Measurements from ENCODE around the gene EYA2.

EYA2 gene

DNA sequence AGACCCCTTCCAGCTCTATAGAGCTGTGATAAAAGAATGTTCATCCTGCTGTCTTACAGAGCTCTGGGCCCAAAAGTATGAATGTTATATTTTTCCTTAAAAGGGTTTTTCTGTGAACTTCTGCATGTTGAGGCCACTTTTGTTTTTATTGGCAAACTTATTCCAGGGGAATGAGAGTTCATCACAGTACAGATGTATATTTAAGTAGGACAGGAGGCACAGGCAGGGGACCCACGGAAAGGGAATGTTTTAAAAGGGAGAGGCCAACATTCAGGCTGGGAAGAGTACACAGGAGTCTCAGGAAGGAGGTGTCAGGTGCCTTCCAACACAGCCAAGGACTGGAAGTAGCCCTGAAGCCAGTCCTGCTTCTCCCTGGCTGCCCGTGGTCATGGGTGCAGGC, 148.4 kb downstream of the EYA2 start:
- no peak for DNase-seq

DNA sequence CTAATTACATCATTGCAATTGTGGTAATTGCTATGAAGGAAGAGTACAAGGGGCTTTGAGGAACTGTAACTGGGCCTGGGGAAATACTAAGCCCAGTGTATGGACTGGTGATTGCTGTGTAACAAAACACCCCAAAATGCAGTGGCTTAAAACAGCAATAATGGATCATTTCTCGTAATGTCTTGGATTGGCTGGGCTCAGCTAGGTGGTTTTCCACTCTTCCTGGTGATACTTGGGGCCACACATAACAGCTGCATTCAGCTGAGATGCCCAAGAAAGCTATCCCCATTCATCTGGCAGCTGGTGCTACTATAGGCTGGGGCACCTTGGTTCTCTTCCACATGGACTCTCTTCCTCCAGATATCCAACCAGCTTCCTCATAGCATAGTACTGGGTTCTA, 150.3 kb downstream of the EYA2 start:
- no peak for DNase-seq

DNA sequence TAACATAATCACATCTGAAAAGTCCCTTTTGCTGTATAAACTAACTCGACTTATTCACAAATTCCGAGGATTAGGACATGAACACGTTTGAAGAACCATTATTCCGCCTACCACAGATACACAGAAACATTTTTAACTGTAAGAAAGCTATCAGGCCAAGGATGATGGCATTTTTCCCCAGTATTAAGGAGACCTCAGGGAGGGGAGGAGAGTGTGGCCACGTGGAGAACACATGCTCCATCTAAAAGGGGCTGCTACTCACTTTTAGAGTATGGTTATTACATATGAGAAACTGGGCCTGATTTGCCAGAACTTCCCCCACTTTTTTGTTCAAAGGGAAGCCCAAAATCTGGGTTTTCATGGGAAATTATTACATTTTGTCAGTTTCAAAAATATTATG, 153.4 kb downstream of the EYA2 start:
- no peak for DNase-seq

DNA sequence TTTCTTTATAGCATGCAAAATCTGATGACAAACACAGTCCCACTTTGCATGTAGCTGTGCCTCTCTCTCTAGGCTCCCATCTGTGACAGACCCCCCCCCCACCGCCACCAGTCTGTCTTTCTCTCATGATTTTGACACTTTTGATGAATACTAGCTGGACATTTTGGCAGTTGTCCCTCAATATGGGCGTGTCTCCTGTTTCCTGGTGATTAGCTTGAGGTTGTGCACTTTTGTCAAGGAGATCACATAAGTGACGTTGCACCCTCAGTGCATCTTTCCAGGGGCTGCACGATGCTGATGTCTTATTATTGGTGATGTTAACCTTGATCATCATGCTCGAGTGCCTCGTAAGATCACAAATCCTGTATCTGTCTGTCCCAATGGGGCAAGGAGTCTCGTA, 155.1 kb downstream of the EYA2 start:
- no peak for DNase-seq

DNA sequence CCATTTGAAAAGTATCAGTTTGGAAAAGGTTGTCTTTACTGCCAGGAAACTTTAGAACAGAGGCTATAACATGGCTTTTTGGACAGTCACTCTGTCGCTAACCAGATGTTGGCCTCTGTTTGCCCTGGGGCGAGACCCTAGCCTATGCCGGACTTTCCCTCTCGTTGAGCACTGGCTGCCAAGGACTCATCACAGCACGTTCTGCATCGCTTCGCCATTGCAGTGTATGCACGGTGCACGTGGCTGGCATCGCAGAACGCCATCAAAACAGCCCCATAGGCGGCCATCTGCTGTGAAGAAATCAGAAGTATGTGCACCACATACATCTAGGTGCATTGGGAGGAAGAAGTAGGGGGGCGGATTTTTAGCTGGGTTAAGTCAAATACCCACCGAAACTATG, 156.4 kb downstream of the EYA2 start:
- no peak for DNase-seq

DNA sequence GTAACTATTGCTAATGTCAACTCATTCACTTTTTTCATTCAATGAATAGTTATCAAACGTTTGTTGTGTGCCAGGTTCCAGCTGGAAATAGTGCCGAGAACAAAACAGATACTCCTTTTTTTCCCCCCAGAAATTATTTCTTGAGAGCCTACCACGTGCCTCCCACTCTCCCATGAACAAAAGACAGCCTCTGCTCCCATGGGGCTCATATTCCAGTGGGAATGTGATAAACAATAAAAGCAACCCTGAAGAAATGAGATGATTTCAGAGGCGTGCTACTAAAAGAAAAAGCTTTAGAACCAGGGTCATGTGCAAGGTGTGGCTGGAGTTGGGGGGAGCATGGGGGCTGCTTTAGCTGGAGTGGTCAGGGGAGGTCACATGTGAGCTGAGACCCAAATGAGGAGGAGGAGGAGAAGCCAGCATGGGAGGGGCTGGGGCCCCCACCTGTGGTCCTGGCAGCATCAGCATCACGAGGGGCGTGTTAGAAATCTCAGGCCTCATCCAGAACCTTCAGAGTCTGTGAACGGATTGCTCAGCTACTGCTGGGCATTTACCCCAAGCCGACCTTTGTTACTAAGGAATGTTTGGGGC, 157.4 kb downstream of the EYA2 start:
- no peak for DNase-seq

DNA sequence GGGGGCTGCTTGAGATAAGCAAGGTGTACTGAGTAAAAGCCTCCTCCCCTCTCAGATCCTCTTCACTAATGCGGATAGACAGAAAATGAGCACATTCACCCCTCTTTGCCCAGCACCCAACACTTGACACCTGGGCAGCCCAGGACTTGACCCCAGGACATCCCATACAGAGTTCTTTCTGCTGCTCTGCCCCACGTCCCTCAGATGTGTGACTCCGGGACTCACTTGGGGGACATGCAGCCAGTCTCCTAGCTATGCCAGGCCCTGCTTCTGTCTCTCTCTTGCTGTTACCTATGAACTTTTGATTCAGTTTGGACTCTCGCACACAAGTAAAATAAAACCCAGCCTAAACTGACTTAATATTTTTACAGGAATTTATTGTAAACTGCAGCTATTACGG, 159.9 kb downstream of the EYA2 start:
- DNase-seq: no peak

DNA sequence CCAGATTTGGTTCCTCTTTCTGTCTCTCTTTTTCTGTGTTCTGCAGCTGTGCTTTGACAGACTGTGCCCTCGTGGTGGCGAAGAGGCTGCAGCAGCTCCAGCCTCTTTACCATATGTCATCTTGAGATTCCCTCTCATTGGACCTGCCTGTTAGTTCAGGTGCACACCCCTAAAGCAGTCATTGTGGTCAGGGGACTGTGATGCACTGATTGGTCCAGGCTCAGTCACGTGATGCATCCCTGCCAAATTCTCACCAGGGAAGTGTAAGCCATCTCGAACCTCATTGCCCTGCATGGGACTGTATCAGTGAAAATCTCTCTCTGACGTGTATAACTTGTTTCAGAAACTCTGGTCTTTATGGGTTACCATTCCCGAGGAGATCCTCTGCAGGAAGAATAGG, 160.3 kb downstream of the EYA2 start:
- DNase-seq: no peak

DNA sequence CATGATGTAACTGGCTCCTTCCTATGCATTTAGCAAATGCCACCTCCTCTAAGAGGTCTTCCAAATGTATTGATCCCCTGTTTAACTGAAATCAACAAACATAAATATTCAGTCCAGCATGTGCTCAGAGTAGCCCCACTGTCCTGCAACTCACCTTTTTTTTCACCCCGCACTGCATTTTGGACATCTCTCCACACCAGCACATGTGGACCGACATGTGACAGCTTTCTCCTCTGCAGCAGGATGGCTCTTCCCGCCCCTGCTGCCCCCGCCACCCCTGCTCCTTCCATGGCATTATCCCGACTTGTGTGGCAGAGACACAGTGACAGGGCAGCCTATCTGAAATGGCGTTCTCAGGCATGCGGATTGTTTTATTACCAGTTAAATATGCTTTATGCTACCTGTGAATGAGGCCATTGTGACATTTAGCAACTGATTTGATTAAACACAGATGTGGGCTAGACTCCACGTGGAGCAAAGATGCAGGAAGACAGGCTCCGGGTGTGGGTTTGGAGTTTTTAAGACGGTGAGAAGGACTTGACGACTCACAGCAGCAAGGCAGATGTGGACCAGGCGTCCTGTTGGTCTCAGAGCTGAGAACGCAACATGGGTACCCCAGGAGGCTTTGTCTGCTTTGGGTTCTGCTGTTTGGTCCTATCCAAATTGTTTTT, 161.2 kb downstream of the EYA2 start:
- no peak for DNase-seq

DNA sequence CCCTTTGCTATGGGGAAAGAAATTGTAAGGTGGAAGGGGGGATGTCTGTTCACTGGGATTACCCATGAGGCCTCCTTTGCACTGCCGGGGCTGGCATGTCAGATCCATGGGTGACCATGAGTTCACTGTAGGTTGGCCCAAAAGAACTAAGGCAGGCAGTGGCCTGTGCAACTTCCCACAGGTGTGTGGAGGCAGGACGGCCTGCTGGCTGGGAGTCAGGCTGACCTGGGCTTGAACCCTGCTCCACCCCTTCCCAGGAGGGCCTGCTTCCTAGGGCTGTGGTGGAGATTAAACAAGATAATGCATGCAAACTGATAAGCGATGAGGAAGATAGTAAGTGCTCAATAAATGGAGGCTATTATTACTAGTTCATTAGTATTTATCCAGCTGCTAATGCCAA, 163.0 kb downstream of the EYA2 start:
- no peak for DNase-seq

DNA sequence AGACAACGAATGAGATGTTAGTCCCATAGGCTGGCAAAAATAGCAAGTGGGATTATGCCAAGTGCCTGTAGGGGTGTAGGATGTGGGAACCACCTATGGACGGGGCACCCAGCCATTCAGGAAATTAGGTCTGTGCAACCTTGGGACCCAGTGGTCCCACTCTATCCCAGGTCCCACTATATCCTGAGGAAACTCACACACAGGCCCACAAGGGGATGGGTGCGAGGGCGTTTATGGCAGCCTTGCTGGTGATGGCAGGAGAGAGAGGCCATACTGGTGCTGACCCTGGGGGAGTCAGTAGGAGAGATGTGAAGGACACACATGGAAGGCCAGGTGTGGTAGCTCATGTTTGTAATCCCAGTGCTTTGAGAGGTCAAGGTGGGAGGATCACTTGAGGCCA, 163.6 kb downstream of the EYA2 start:
- no peak for DNase-seq

DNA sequence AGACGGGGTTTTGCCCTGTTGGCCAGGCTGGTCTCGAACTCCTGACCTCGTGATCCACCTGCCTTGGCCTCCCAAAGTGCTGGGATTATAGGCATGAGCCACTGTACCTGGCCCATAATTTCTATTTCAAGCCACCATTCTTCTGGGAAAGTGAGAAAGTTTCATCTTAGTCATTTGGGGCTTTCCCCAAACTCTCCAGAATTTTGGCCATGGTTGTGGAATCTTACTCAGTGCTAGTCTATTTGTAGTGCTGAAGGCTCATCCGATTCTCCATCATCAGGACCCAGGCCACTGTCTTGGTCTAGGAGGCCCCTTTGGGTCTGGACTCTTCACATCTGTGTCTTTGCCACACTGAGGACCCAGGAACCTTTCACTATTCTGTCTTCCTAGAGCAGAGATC, 164.9 kb downstream of the EYA2 start:
- DNase-seq: no peak

DNA sequence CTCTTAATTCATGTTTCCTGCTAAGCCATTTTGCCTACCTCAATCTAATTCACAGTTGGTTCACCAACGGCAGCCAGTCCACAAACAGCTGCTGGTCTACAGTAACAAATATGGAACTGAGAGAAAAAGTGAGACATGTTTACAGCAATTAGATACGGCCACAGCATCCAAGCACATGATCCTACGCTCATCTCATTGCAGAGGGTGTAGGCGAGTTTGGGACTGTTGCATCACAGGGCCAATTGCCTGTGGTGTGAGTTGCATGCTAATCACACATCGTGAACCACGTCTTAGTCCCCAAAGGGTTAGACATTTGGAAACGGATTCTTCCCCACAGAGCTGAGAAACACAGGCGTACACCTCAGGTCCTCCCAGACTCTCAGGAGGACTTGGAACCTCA, 166.9 kb downstream of the EYA2 start:
- no peak for DNase-seq

DNA sequence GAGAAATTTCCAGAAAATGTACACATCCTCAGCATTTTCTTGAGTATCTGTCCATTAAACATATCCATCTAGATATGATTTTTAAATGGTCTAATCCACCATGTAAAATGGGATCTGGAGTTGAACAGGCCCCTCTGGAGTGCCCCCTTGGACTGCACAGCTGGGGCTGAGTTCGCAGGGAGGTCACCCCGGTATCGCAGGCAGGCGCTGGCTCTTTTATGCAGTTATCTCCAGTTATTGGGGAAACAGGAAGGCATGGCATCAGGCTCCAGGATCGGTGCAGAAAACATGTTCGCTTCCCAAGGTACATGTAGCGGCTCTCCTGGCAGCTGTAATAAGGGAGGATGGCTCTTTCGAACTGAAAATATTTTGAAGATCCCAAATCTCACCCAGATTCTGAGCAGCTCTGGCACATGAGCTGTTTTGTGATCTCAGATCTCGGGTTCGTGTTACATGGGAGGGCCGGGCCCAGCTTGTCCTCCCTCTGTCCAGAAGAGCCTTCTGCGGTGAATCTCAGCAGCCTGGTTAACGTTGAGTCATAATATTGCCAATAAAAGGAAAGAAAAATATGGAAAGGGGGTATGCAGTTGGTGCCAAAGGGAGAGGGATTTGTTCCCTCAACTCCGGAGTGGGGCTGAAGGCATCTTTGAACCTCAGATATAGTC, 167.7 kb downstream of the EYA2 start:
- DNase-seq: no peak

DNA sequence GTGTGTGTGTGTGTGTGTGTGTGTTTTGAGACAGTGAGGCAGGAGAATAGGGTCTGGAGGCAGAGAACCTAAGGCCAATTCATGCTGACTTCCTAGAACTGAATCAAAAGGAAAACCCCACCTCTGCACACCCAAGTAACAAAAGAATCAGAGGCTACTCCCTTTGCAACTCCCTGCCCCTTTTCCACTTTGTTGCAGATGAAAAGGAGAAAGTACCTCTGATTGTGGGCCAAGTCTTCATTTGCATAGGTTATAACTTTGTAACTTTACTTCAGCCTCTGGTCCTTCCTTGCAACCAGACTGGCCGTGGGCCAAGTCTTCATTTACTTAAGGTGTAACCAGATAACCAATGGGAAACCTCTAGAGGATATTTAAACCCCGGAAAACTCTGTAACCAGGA, 168.8 kb downstream of the EYA2 start:
- no peak for DNase-seq

DNA sequence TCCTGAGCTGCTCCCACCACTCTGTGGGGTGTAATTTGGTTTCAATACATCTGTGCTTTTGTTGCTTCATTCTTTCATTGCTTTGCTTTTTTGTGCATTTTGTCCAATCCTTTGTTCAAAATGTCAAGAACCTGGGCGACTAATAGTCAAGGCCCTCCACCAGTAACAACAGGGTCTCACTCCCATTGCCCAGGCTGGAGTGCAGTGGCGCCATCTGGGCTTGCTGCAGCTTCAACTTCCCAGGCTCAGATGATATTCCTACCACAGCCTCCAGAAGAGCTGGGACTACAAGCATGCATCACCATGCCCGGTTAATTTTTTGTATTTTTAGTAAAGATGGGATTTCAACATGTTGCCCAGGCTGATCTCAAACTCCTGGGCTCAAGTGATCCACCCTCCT, 169.2 kb downstream of the EYA2 start:
- DNase-seq: no peak

DNA sequence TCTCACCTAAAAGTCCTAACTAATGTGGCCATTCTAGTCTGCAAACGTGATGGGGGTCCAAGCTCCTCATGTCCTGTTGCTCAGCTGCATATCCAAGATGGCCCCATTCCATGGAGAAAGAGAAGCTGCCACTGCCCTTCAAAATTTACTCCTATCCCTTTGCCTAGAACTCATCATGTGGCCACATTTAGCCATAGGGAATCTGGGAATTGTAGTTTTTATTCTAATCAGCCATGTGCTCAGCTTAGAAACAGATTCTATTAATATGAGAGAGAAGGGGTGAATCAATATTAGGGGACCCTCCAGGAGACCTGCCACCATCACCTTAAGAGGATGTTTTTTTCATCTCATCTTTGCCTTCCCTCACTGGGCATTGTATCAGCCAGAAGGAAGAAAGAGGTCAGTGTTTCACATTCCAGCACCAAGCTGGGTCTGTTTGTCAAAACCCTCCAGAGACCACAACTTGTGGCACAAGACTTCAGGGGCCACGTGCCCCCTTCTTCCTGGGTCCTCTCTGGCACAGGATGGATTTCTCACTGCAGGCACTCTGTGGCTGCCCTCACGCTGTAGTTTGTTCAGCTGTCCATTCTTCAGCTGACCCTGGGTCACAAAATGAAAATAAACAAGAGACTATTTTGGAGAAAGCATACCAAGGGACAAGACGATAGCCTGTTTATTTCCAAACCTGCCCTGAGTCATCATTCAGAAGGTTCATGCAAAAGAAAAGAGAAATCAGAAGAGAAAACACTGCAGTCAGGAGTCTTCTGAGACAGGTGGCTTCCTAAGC, 172.0 kb downstream of the EYA2 start:
- DNase-seq: no peak

DNA sequence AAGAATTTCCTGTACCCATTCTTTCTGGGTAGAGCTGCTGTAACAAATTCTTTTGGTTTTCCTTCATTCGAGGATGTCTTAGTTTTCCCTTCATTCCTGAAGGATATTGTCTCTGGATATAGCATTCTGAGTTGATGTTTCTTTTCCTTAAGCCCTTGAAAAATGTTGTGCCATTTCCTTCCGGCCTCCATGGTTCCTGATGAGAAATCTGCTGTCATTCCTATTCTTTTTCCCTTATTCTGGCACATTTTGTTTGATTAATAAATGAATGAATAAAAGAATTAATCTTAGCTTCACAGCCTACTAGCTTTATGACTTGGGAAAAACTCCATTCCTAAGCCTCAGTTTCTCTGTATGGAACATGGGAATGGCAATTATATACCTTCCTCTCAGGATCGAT, 173.1 kb downstream of the EYA2 start:
- no peak for DNase-seq

DNA sequence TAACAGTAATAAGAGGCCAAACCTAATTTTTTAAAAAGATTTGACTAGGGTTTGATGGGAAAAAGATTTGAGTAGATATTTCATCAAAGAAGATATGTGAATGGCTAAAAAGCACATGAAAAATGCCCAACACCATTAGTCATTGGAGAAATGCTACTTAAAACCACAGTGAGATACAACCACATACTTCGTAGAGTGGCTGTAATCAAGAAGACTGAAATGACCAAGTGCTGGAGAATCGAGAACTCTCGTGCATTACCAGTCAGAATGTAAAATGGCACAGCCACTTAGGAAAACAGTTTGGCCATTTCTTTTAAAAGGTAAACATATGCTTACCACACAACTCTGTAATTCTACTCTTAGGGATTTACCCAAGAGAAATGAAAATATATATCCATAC, 175.5 kb downstream of the EYA2 start:
- DNase-seq: no peak

DNA sequence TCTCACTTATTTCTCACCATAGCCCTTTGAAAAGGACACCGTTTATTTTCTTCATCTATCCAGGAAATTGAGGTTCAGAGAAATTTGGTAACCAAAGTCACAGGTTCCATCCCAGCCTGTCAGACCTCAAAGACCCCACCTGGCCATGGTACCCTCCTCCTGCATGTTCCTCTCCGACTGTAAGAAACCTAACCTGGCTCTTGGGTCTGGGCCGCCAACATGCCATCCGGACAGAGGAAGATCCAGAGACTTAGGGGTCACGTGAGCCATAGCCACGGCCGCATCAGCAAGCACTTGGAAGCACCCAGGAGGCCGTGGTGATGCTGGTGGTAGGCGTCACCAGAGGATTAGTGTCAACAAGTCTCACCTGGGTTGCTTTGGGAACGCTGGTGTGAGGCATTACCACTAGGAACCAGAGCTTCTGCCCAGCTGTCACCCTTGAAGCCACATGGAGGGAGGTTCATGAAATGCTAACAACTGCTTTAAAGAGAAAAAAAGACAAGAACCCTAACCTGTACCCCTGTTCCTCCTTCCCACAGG, 177.1 kb downstream of the EYA2 start:
- DNase-seq: no peak

DNA sequence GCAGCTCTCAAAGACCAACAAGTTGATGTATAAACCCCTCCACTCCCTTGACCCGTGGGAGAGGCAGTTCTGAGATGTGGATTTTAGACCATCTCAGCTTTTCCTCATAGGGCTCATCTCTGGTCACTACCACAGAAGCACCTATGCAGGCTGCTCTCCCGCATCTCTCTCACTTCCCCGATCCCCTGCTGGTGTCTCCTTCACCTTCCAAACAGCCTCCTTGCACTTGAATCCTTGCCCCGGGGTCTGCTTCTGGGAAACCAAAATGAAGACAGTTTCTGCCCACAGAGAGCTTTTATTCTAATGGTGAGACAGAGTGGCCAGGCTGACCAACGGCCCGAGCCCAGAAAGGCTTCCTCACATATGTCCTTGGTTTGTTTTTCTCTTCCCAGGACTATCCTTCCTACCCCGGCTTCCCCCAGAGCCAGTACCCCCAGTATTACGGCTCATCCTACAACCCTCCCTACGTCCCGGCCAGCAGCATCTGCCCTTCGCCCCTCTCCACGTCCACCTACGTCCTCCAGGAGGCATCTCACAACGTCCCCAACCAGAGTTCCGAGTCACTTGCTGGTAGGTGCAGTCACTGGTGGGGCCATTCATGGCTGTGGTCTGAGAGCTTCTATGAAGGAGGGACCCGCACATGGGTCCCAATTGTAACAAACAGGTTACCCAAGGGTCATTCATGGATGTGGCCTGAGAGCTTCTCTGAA, 179.3 kb downstream of the EYA2 start:
- DNase-seq: no peak

DNA sequence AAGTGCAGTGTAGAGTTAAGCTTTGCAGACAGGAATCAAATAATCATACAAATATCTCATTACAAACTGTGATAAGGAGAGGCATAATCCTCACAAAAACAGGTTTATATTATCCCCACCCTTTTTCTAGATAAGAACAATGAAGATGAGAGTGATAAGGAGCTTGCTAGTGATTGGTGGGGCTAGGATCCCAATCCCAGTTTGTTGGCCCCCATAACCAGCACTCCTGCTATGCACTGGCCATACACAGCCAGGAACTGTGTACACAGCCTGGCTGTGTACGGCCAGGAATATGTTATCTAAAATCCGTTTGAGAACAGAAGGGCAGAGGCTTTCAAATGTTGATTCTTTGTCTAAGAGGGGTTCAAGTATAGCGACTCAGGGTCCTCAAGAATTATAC, 180.6 kb downstream of the EYA2 start:
- no peak for DNase-seq

DNA sequence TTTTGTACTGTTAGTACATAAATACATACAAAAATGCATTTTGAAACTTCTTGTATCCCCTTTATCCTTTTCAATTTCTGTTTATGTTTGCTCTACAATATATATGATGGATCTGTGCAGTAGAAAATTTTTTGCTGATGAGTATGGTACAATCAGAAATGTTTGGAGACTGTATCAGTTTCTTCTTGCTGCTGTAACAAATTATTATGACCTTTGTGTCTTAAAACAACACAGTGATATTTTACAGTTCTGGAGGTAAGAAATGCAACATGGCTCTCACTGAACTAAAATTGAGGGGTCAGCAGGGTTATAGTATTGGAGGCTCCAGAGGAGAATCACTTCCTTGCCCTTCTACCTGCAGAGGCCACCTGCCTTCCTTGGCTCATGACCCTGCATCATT, 184.4 kb downstream of the EYA2 start:
- DNase-seq: no peak
